Measurements from ENCODE around the gene CEP250. TPM values are rescaled to one million over a fixed set of nuclear protein-coding genes. Genes with fewer than 3 reads are reported as not detected.
"Not testable (repeated sequence)": the region's sequence is repeated elsewhere in the genome, so short reads cannot be mapped to it uniquely, and the experiment has no call there.

CEP250 gene
- total and polyA plus RNA-seq, 9 donors = 11.7 to 44.2 (median 25.8) TPM

DNA sequence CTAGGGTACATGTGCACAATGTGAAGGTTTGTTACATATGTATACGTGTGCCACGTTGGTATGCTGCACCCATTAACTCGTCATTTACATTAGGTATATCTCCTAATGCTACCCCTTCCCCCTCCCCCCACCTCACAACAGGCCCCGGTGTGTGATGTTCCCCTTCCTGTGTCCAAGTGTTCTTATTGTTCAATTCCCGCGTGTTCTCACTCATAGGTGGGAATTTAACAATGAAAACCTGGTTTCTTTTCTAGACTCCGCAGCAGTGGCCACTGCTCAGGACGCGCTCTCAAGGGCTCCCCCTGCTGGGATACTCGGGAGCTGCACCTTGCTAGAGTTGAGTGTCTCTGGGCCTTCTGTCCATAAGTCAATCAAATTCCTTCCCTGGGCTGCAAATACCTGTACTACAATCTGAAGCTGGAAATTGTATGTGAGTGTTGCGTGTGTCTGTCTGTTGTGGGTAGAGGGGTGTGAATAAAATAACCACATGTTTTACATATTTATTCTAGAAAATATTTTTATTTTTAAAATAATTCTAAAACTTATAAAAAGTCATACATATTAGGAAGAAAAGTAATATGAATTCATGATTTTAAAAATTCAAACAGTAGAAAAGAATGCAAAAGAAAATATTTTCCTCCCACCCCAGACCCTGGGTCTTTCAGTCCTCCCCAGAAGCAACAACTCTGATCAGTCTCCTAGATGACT lies 8.2 kb upstream of the CEP250 start:
- no peak for TF ChIP-seq EP300 (IDR thresholded peaks at IDR 0.05)
- TF ChIP-seq, protein P1, sequence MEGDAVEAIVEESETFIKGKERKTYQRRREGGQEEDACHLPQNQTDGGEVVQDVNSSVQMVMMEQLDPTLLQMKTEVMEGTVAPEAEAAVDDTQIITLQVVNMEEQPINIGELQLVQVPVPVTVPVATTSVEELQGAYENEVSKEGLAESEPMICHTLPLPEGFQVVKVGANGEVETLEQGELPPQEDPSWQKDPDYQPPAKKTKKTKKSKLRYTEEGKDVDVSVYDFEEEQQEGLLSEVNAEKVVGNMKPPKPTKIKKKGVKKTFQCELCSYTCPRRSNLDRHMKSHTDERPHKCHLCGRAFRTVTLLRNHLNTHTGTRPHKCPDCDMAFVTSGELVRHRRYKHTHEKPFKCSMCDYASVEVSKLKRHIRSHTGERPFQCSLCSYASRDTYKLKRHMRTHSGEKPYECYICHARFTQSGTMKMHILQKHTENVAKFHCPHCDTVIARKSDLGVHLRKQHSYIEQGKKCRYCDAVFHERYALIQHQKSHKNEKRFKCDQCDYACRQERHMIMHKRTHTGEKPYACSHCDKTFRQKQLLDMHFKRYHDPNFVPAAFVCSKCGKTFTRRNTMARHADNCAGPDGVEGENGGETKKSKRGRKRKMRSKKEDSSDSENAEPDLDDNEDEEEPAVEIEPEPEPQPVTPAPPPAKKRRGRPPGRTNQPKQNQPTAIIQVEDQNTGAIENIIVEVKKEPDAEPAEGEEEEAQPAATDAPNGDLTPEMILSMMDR (IDR thresholded peaks at IDR 0.05) = peak; percentile 72 to 84 (median 74)
- Histone ChIP-seq H3K27me3 (no peaks in the 10 kb centered on the region), H3K4me3 (peak overlapping the region; percentile 28), H3K27ac (no peak overlapping the region), H3K9me3 (no peaks in the 10 kb centered on the region), H3K36me3 (no peaks in the 10 kb centered on the region), H3K4me1 (ENCODE audit: insufficient read depth) (no peaks in the 10 kb centered on the region)
- DNase-seq = peak; percentile 68 to 88 (median 85)
- WGBS, 3 donors = 0 to 3% (median 2%) methylated on average over 11 of the region's 11 CpGs
- intact Hi-C loops (cut with DNase I) = no loop called here

DNA sequence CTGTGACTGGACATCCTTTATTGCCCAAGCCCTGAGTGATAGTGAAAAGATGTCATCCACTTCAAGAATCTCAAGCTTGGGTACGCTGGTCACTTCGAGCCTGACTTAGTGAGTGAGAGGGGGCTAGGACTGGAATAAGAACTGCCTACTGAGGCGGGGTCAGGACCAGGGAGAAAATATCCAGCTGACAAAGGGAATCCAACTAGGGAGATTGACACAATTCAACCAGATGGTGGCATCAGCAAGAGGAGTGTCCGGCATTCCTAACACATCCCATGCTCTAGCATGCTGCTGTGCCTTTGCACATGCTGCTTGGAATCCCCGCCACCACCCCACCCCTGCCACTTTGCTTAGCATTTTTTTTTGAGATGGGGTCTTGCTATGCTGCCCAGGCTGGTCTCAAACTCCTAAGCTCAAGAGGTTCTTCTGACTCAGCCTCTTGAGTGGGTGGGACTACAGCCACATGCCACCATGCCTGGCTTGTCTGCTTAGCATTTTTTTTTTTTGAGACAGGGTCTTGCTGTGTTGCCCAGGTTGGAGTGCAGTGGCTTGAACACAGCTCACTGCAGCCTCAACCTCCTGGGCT lies 6.5 kb upstream of the CEP250 start:
- intact Hi-C loops (cut with DNase I) = no loop called here
- TF ChIP-seq POLR2A (IDR thresholded peaks at IDR 0.05) (no peak), EP300 (IDR thresholded peaks at IDR 0.05) (no peak)
- TF ChIP-seq, protein P1 (IDR thresholded peaks at IDR 0.05) = no peak
- Histone ChIP-seq H3K27ac (no peak overlapping the region), H3K27me3 (no peaks in the 10 kb centered on the region), H3K36me3 (no peaks in the 10 kb centered on the region), H3K4me1 (ENCODE audit: insufficient read depth) (no peaks in the 10 kb centered on the region), H3K9me3 (no peaks in the 10 kb centered on the region), H3K4me3 (no peak overlapping the region)
- DNase-seq = no peak
- 90 to 95% (median 90%) methylated on average over 5 of the region's 5 CpGs for WGBS, 3 donors

DNA sequence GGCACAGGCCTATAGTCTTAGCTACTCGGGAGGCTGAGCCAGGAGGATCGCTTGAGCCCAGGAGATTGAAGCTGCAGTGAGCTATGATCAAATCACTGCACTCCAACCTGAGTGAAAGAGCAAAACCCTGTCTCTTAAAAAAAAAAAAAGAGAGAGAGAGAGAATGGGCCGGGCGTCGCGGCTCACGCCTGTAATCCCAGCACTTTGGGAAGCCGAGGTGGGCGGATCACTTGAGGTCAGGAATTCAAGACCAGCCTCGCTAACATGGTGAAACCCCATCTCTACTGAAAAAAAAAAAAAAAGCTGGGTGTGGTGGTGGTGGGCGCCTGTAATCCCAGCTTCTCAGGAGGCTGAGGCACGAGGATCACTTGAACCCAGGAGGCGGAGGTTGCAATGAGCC lies 5.5 kb upstream of the CEP250 start:
- H3K4me1 ChIP-seq (ENCODE audit: insufficient read depth); H3K4me3 ChIP-seq; H3K36me3 ChIP-seq; intact Hi-C loops (cut with DNase I); H3K27ac ChIP-seq; H3K27me3 ChIP-seq; DNase-seq; H3K9me3 ChIP-seq: not testable (repeated sequence)
- WGBS, 3 donors = 81 to 83% (median 82%) methylated on average over 13 of the region's 13 CpGs

DNA sequence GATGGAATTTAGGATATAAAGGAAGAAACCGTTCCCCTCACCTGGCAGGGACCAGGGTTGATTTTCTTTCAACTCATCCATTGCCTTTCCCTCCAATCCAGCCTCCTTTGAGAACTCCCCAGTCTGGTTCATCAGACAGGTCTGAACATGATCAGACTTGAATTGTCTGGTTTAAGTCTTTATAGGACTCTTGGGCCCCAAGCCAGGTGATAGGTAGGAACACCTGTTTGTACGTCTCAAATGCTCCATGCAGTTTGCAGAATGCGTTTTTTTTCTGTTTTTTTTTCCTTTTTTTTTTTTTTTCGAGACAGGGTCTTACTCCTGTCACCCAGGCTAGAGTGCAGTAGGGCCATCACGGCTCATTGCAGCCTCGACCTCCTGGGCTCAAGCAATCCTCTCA lies 4.1 kb upstream of the CEP250 start:
- TF ChIP-seq POLR2A (IDR thresholded peaks at IDR 0.05) = no peak
- no peak for TF ChIP-seq EP300 (IDR thresholded peaks at IDR 0.05)
- TF ChIP-seq, protein P1 (IDR thresholded peaks at IDR 0.05) = no peak
- no peaks in the 10 kb centered on the region for H3K27me3 ChIP-seq
- no peak overlapping the region for H3K27ac ChIP-seq
- intact Hi-C loops (cut with DNase I) = no loop called here
- WGBS, 3 donors = 80 to 83% (median 81%) methylated on average over 6 of the region's 6 CpGs
- DNase-seq = no peak
- no peak overlapping the region for H3K4me3 ChIP-seq
- no peaks in the 10 kb centered on the region for H3K36me3 ChIP-seq
- H3K4me1 ChIP-seq (ENCODE audit: insufficient read depth) = no peaks in the 10 kb centered on the region
- no peaks in the 10 kb centered on the region for H3K9me3 ChIP-seq

DNA sequence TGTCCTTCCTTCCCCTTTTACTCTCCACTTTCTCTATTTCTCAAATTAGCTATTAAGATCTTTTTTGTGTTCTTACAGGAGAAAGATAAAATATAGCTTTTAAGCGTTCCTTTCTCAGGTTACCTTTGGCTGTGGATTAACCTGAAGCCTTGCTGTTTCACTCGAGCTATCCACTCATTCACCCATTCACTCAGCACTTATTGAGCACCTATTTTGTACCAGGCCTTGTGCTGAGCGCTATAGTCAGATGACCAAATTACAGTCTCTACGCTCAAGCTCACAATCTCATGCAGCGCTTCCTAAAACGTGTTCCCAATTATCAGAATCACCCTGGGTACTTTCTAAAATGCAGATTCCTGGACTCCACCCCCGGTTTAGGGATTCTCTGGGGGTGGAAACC lies 1.8 kb upstream of the CEP250 start:
- H3K27me3 ChIP-seq = no peaks in the 10 kb centered on the region
- 84 to 89% (median 86%) methylated on average over 7 of the region's 7 CpGs for WGBS, 3 donors
- H3K36me3 ChIP-seq = no peaks in the 10 kb centered on the region
- TF ChIP-seq, protein P1 (IDR thresholded peaks at IDR 0.05) = no peak
- TF ChIP-seq POLR2A (IDR thresholded peaks at IDR 0.05) (no peak), EP300 (IDR thresholded peaks at IDR 0.05) (no peak)
- H3K27ac ChIP-seq = no peak overlapping the region
- DNase-seq = no peak
- no peak overlapping the region for H3K4me3 ChIP-seq
- intact Hi-C loops (cut with DNase I) = no loop called here
- H3K9me3 ChIP-seq = no peaks in the 10 kb centered on the region
- no peaks in the 10 kb centered on the region for H3K4me1 ChIP-seq (ENCODE audit: insufficient read depth)

DNA sequence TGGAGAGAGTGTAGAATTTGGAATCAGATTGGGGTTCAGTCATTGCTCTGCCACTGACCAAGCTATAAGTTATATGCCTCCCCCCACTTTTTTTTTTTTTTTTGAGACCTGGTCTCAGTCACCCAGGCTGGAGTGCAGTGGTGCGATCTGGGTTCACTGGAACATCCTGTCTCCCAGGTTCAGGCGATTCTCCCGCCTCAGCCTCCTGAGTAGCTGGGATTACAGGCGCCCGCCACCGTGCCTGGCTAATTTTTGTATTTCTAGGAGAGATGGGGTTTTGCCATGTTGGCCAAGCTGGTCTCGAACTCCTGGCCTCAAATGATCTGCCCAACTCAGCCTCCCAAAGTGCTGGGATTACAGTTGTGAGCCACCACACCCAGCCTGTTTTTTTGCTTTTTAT lies 1.3 kb downstream of the CEP250 start:
- H3K4me3 ChIP-seq; H3K4me1 ChIP-seq (ENCODE audit: insufficient read depth); H3K27me3 ChIP-seq; H3K9me3 ChIP-seq; DNase-seq; H3K27ac ChIP-seq; intact Hi-C loops (cut with DNase I); H3K36me3 ChIP-seq: not testable (repeated sequence)
- 96 to 100% (median 97%) methylated on average over 7 of the region's 7 CpGs for WGBS, 3 donors

DNA sequence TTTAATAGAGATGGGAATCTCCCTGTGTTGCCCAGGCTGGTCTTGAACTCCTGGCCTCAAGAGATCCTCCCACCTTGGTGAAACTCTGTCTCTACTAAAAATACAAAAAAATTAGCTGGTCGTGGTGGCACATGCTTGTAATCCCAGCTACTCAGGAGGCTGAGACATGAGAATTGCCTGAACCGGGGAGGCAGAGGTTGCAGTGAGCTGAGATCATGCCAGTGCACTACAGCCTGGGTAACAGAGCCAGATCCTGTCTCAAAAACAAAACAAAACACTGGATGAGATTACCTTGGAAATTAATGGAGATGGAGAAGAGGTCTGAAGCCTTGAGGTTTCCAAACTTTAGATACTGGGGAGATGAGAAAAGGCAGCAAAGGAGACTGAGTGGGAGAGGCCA lies 2.1 kb downstream of the CEP250 start:
- H3K27ac ChIP-seq; H3K9me3 ChIP-seq; H3K36me3 ChIP-seq; H3K27me3 ChIP-seq; H3K4me1 ChIP-seq (ENCODE audit: insufficient read depth); H3K4me3 ChIP-seq; intact Hi-C loops (cut with DNase I); DNase-seq: not testable (repeated sequence)
- 58 to 72% (median 59%) methylated on average over 2 of the region's 2 CpGs for WGBS, 3 donors
